ENCODE measurements around the gene ZXDC. TPM values are rescaled to one million over a fixed set of nuclear protein-coding genes. Genes with fewer than 3 reads are reported as not detected.

The ZXDC gene
- polyA plus RNA-seq, 1 donor = 43.0 TPM

DNA sequence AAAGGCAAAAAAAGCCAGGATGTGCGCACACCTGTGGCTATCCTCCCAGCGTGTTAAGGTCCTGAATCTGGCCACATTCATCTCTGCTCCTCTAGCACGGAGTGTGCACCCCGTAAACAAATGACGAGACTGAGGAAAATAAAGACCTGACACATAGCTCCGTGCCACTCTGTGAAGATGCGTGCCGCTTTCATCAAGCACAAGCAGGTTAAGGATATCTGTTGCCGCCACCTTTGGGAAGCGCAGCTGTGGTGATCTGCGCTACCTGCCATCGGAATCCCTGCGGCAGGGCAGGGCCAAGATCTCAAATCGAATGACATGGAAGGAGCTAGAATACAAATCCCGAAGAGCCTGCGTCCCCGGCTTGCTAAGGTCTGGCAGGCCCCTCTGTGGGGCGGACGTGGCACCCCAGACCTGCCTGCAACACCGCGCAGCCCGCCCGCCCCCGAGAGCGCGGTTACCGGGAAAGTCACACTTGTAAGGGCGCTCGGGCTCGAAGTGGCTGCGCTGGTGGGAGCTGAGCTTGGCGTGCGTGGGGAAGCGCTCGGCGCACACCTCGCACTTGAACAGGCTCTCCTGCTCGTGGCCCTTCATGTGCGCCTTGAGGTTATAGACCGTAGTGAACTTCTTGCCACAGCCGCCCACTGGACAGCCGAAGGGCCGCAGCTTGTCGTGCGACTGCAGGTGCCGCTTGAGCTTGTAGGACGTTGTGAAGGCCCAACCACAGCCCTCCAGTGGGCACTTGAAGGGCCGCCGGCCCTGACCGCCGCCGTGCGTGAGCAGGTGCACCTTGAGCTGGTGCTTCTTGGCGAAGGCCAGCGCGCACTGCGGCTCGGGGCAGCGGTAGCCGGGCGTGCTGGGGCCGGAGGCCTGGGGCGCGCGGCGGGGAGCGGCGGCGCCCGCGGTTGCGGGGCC lies 936 bp downstream of the ZXDC start:
- DNase-seq = no peak

DNA sequence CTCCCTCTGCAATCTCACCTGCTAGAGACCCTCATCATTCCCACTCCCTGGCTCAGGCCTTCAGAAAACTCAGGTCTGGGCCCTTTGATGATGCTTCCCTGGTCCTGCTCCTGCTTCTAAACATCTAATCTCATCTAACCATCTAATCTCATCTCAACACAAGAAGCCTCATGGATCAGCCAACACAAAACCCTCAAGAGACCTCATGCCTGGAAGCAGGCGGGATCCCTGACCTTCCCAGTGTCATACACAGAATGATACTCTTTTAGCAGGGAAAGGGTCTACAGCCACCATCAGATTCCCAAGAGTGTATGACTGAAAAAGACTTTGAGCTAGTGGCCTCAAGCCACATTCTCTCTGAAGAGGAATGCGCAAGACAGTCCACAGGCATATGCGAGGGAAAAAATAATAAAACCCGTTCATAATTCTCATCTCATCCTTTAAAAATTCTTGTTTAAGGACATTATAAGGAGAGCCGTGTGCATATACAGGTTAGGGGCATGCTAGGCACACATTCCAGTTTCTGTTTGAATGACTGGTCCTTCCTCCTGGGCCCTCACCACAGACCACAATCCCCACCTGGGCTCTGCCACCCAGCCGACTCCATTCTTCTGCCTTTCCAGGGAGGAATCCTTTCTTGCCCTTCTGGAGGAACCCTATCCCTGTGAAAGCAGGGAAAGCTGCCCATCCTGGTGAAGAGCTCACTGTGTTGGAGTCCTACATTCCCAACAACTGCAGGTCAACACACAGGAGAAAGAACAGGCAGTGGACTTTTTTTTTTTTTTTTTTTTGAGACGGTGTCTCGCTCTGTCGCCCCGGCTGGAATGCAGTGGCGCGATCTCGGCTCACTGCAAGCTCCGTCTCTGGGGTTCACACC lies 2.2 kb downstream of the ZXDC start:
- DNase-seq = no peak

DNA sequence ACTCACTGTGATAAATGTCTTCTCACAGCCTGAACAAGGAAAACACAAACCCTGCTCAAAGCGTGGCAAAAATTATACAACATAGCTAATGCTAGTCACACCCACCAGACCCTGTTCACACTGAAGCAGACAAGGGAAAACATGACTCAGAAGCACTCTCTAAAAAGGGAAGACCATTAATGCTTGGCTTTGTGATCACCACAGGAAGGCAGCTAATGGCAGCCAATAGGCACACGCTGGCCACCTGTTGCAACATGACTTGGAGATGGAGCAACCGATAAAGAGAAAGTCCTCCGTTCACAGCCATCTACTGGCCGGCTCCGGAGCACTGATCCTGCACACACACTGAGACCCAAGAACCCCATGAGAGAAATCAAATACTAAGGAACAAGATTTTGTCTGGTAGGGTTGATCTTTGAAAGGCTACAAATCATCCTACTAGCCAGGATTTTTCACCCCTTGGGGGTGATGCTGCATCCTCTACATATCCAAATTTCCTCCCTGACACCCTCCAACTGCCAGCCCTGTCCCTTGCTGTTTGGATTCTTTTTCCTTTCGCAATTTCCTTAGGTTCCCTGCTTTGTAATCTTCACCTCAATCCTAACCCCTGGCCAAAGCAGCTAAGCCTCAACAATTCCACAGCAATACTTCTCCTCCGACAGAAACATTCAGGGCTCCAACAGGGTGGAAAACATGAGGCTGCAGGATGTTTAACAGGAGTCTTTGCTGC lies 3.2 kb downstream of the ZXDC start:
- no peak for DNase-seq

DNA sequence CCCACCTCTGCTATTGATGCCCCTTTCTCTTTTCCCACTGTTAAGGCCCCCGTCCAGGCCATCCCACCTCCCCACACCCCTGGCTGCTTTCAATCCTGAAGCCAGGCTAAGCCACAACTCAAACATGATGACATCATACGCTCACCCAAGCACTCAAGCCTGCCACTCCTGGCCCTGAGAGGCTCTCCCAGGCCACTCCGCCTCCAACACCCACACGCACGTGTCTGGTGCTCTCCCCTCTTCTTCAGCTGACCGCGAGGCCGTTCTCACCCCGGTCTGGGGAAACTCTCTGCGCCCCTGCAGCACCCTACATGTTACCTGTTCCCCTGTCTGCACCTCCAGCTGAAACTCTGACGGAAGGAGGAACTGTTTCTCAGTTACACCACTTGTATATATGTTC lies 6.2 kb downstream of the ZXDC start:
- no peak for DNase-seq

DNA sequence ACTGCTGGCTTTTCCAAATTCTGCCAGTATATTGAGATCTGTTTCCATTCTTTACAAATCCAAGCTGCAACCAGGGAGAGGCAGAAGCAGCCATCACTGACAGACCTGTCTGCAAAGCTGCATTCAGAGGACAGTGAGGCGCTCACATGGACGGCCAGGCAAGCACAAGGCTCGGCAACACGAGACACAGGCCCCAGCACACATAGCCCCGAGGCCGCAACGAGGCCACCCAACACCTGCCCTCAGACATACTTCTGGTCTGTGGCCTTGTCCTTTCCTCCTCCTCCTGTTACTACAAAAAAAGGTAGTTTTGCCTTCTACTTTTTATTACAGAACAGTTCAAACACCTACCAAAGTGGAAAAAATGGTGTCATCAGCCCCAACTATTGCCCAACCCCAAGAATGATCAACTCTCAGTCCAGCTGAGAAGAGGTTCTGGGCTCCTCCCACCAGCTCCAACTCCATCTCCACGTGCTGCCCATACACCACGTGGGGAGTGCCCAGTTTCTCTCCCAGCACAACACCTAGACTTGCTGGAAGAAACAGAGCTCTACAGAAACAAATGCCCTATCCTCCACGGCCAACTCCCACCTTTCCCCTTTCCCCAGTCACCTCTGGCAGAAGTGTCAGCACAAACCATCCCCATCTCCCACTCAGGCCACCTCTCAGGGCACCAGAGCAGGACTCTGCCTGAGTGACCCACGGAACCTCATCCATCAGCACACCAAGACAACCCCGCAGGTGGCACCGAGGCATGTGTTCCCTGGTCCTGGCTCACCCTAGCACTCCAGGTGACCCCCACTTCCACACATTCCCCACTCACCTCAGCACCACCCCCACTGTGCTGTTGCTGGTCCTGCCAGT lies 7.4 kb downstream of the ZXDC start:
- DNase-seq = no peak

DNA sequence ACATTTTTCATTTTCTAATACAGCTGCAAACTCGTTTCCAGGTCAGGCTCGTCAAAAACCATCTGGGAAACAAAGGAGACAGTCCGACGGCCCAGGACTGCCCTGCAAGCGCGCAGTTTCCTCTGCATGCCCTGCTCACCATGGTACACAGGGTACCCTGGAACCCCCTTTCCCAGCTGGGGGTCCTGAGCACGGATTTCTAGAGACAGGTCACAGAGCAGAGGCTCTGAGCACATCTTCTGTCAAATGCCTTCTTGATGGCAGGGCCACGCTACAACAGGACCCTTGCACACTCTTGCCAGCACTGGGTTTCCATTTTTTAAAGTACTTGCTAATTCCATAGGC lies 8.1 kb downstream of the ZXDC start:
- no peak for DNase-seq

DNA sequence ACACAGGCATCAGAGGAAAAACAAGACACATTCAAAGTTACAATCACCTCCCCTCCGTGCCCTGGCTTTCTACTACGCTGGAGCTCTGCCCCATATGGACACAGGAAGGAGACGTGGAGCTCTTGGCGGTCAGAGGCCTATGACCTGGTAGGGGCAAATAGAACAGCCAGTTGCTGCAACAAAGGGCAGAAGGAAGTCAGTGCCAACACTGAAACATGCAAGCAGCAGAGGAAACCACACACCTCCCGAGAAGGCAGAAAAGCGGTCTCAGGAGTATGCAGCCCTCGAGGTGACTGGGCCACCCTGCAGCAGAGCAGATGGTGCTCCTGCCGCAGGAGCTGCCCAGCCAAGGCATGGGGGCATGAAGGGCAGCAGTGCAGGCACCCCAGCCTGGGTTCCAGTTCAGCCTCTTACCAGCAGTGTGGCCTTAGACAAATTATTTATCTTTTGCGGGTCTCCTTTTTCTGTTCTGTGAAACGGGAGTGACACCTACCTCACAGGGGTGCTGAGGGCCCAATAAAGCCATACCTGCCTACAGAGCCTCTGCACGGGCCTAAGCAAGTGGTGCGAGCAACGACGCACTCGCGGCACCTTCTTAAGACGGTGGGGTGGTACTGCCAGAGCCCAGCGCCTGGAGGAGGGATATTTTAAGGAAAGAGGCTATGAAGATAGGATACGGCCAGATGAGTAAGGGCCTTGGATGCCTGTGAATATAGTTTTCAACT lies 8.6 kb downstream of the ZXDC start:
- no peak for DNase-seq

DNA sequence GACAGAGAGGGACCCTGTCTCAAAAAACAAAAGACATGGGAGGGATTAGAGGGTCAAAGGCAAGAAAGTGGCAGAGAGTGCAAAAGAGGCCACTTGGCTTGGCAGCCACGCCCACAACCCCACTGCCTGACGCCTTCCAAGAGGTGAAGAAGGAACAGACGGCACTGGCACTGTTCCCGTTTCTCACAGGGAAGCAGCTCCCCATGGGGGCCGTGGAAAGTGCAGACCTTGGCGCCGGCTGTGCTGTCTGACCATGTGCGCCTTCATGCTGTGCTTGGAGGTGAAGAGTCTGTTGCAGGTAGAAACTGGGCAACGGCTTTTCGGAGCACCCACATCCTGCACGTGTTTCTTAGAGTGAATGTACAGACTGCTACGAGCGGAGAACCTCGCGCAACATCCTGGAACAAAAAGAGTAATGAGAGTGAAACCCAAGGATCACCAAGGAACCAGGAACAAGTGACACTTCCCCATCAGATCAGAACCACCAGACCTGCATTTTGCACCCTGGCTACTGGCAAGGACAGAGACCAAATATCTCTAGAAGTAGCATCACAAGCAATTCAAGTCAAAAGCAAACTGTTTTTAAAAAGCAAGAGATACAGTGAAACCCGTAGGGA lies 9.7 kb downstream of the ZXDC start:
- no peak for DNase-seq

DNA sequence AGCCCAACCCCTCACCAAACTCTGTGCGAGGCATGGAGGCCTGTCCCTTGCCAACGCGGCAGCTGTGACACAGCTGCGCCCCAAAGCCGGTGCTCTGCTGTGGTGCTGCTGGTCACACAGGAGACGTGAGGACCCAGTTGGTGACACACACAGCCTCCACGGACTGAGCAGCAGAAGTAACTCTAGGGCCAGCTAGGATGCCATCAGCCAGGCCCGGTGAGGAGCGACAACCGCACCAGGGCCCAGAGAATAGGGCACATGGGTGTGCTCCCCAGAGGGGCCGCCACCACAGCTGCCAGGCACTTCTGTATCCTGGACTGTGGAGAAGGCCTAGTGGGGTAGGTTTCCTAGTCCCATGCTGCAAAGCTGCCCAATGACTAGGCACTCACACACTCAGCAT lies 10.7 kb downstream of the ZXDC start:
- no peak for DNase-seq

DNA sequence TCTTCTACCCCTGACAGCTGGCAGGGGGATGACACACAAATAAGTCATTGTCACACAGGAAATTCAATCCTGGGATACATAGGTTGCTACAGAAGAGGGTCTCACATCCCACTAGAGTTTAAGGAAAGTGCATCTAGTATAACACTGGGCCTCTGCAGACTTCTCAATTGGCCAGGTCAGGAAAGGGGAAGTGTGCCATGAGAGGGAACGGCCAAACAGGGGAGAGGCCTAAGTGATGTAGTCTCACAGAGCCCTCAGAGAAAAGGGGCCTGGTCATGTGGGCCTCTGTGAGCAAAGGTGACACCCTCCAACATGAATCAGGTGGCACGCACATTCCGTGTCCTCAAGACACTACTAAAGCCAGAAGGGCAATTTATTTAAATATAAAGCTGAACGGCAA lies 11.2 kb downstream of the ZXDC start:
- DNase-seq = no peak

DNA sequence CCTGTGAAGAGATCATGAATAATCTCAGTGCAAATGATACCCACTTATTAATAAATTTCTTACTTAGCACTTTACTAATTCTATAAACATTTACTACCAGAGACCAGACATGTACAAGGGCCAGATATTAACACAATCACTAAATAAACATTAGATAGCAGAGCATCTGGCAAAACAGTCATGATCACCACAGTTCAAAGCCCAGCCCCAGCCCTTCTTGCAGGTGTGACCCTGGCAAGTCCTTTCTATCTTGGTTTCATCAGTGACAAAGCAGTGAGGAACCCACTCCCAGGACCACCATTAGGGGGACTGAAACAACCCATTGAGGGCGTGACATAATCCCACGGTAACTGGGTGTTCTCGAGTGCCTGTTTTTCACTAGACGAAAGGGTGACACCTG lies 11.6 kb downstream of the ZXDC start:
- no peak for DNase-seq

DNA sequence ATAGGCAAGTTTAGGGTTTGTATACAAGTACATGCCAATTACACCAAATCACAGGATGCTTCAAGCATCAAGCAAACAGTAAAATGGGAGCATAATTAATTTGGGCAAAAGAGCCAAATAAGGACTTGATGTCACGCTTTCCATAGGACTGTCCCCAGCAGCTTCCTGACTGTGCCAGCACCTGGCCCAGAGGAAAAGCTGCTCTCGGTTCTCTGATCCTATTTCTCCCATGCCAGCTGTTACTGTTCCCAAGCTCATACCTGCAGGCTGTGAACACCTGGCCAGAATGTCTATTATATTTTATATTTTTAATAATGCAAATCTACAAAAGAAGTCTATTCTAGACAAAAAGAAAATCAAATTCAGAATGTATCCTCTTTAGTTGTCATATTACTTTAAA lies 12.2 kb downstream of the ZXDC start:
- DNase-seq = no peak

DNA sequence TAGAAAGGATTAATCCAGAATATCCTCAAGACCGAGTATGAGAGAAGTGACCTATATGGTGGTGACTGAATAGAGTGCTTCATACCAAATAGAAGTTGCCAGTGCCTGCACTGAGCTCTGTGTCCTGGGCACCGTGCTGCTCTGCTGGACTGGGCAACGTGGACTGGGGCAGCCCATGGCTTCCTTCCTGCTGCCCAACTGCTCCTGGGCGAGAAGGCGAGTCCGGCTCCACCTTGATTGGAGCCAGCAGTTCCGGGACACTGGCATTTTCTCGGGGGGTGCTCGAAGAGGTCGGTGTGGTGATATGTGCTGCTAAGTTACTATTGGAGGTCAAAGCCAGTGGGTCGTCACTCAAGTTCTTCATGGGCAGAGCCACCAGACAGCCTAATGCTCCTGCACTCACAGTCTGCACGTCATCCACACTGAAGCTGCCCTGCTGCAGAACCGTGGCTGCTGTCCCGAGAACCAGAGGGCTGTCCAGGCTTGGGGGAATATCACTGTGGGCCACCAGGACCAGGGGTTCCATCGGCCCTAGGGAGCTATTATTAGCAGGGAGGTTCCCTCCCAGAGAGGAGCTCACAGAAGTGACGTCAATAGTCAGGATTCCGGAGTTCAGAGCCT lies 14.1 kb downstream of the ZXDC start:
- no peak for DNase-seq

DNA sequence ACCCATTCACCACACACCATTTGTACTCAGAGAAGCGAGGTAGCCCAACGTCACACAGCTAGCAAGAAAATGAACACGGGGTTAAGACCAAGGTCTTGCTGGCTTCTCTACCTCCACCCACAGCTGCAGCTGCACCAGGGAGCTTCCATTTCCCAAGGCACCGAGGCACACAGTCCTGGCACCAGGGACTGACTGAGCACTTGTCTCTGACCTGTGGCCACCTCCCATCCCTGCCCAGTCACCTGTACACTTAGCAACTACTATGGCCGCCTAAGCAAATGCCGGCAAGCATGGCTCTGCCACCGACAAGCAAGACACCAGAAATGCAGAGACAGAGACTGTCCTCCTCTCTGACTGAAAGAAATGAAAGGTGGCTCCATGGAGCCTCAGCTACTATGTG lies 15.3 kb downstream of the ZXDC start:
- no peak for DNase-seq

DNA sequence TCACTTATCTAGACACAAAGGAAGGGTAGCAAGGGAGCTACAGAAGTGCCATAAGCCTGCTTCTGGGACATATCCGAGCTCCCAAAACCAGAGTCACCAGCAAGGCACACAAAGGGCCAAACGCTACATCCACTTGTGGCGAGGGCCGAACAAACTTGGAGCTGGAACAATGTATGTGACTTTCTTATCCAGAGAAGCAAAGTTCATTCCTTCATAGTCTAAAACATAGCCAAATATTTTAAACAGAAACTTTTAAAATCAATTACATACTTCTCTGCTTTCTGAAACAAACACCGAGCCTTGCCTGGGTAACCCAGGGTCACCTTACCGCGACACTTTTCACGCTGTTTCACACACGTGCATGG lies 15.9 kb downstream of the ZXDC start:
- no peak for DNase-seq

DNA sequence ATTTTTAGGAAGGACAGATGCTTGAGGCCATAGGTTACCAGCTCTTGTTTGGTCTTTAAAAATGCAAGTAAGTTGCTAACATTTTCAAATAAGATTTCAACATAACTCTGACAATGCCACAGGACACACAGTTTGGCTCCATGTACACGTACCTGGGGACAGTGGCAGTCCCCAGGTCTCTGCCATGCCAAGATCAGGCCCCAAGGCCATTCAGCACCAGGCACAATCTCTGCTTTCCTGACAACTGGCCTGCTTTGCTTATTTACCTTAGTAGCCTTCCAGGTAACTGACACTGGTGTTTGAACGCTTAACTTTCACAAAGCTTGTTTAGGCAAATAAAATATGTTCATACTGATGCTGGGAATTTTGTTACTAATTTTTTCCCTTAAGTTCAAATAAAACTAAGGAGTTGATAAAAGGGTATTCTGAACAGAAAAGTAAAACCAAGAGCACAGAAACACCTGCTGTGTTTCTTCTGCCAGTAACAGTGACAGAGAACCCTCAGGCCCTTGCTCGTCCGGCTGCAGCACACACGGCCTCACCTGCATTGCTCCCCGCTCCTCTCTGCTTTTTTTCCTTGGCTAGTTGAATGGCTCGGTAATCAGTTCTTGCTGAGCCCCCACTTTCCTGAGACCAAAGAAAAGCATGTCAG lies 16.5 kb downstream of the ZXDC start:
- DNase-seq = no peak

DNA sequence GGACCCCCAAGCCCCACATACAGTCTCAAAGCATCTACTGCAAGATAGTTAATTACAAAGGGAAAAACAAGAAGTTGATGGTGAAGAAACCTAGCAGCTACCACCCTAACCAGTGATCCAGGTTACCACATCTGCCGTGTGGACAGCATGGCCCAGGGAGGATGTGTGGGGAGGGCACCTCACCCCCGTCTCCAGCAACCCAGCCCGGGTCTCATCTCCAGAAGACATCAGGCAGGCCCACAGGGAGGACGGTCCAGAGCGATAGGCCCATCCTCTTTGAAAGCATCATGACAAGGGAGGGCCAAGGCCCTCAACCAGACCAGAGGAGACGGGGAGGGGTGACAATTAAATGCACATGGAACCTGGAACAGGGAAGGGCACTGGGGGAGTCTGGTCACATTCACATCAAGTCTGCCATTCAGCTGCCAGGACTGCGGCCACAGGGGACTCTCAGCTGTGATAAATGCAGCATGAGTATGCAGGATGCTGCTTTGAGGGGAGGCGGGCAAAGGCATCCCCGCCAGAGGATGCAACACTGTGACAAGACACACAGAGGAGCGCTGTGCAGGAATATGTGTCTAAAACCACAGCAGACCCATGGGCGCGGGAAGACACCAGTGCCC lies 18.8 kb downstream of the ZXDC start:
- DNase-seq = no peak

DNA sequence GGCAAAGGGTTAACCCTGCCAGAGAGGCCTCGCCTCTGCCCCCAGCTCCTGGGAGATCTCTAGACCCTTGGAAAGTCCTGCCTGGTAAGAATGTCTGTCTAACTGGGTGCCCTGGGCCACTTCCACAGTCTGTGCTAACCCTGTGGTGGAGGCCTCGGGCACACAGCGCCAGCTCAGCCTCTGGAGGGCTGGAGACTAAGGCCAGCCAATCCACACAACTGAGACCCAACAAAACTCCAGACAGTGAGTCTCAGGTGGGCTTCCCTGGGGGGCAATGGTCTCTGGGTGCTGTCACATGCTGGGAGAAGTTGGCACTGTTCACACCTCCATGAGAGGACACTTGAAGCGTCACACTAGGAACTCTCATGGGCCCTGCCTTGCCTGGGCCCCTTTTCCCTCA lies 19.5 kb downstream of the ZXDC start:
- DNase-seq = no peak
